ENCODE data around the gene PLTP. TPM values are rescaled to one million over a fixed set of nuclear protein-coding genes. Genes with fewer than 3 reads are reported as not detected.
"Not testable (repeated sequence)": the region's sequence is repeated elsewhere in the genome, so short reads cannot be mapped to it uniquely, and the experiment has no call there.

The PLTP gene
- total RNA-seq, 1 experiment from 2014 or later = 42.6 TPM

- no peaks in the 10 kb centered on the region for H3K27me3 ChIP-seq (replicated peaks; ENCODE audit: control insufficient read depth, insufficient read depth, low read length)
- no peaks in the 10 kb centered on the region for H3K9me3 ChIP-seq
- TSS peak; percentile 73 for BruUV-seq (replicated peaks)
- POLR2A ChIA-PET = interaction anchor here (0.6 to 2.6 kb wide), 17 partner anchors 8 to 129 kb away, joined by 3 to 53 read pairs (median 9); partner anchors contain the start of genes ACOT8, CTSA, NEURL2 and PLTP
- TF ChIP-seq CTCF (IDR thresholded peaks at IDR 0.05; ENCODE audit: insufficient read depth in 1 of 2, low read depth in 1 of 2, low read length in 1 of 2, severe bottlenecking in 1 of 2, unreplicated experiment in 1 of 2) = no peak
- Mint-ChIP-seq H3K27ac (ENCODE audit: unreplicated experiment) (peak overlapping the region; percentile 99), H3K9me3 (ENCODE audit: unreplicated experiment) (no peaks in the 10 kb centered on the region), H3K36me3 (ENCODE audit: insufficient read depth, unreplicated experiment) (peaks cover 65% of the 10 kb centered on the region), H3K4me3 (ENCODE audit: unreplicated experiment) (peak overlapping the region; percentile 100), H3K27me3 (ENCODE audit: insufficient read depth, unreplicated experiment) (no peaks in the 10 kb centered on the region), H3K4me1 (ENCODE audit: low read depth, unreplicated experiment) (peaks cover 13% of the 10 kb centered on the region)
- H3K4me3 ChIP-seq (ENCODE audit: low read depth, low read length) = peak overlapping the region; percentile 95
- intact Hi-C loops (cut with micrococcal nuclease; ENCODE audit: unreplicated experiment) = loop anchor here (2.0 kb wide), 1 partner anchor 21 kb away; the partner anchor contains the start of gene PLTP
- CTCF ChIA-PET = interaction anchor here (0.5 to 4.5 kb wide), 20 partner anchors 10 to 571 kb away, joined by 3 to 63 read pairs (median 4); partner anchors contain the start of genes CTSA, NEURL2, SYS1 and ZNF335
- H3K36me3 ChIP-seq (ENCODE audit: control insufficient read depth, insufficient read depth, low read length) = peaks cover 10% of the 10 kb centered on the region
- DNase-seq = peak in 1 of 2 experiments; percentile 78
- peaks cover 26% of the 10 kb centered on the region for H3K4me1 ChIP-seq
Measured at GRCh38 chr20:45934046-45934585, 22.2 kb upstream of the PLTP start.

GRCh38 chr20:45933266-45934045 is 21.5 kb upstream of the PLTP start:
- no peaks in the 10 kb centered on the region for H3K27me3 Mint-ChIP-seq (ENCODE audit: insufficient read depth, unreplicated experiment)
- Histone ChIP-seq H3K36me3 (ENCODE audit: control insufficient read depth, insufficient read depth, low read length) (peaks cover 9% of the 10 kb centered on the region), H3K27me3 (replicated peaks; ENCODE audit: control insufficient read depth, insufficient read depth, low read length) (no peaks in the 10 kb centered on the region), H3K9me3 (no peaks in the 10 kb centered on the region), H3K4me1 (peaks cover 26% of the 10 kb centered on the region), H3K4me3 (ENCODE audit: low read depth, low read length) (peak overlapping the region; percentile 95)
- no TSS peak for BruUV-seq (replicated peaks)
- ChIA-PET CTCF (interaction anchor here (0.5 to 4.5 kb wide), 16 partner anchors 9 to 527 kb away, joined by 3 to 63 read pairs (median 4); partner anchors contain the start of genes CTSA, NEURL2, WFDC10A and ZNF335), POLR2A (interaction anchor here (0.8 to 2.6 kb wide), 9 partner anchors 11 to 77 kb away, joined by 3 to 53 read pairs (median 9); partner anchors contain the start of genes CTSA, NEURL2 and ZSWIM1)
- H3K4me3 Mint-ChIP-seq (ENCODE audit: unreplicated experiment) = peak overlapping the region; percentile 100
- peak; percentile 93 to 95 for DNase-seq
- peaks cover 13% of the 10 kb centered on the region for H3K4me1 Mint-ChIP-seq (ENCODE audit: low read depth, unreplicated experiment)
- H3K27ac Mint-ChIP-seq (ENCODE audit: unreplicated experiment) = peak overlapping the region; percentile 99
- intact Hi-C loops (cut with micrococcal nuclease; ENCODE audit: unreplicated experiment) = loop anchor here (1.0 to 2.0 kb wide), 2 partner anchors 21 to 30 kb away; partner anchors contain the start of gene PLTP
- H3K36me3 Mint-ChIP-seq (ENCODE audit: insufficient read depth, unreplicated experiment) = peaks cover 58% of the 10 kb centered on the region
- TF ChIP-seq CTCF (IDR thresholded peaks at IDR 0.05; ENCODE audit: insufficient read depth in 1 of 2, low read depth in 1 of 2, low read length in 1 of 2, severe bottlenecking in 1 of 2, unreplicated experiment in 1 of 2) = peak; percentile 55 to 71
- H3K9me3 Mint-ChIP-seq (ENCODE audit: unreplicated experiment) = no peaks in the 10 kb centered on the region

GRCh38 chr20:45931680-45932079 is 19.7 kb upstream of the PLTP start:
- H3K4me1 ChIP-seq = peaks cover 41% of the 10 kb centered on the region
- CTCF ChIA-PET = interaction anchor here (0.6 to 4.5 kb wide), 2 partner anchors 35 to 41 kb away, joined by 9 to 49 read pairs; partner anchors contain the start of genes CTSA and NEURL2
- H3K4me3 ChIP-seq (ENCODE audit: low read depth, low read length); intact Hi-C loops (cut with micrococcal nuclease; ENCODE audit: unreplicated experiment); H3K27me3 Mint-ChIP-seq (ENCODE audit: insufficient read depth, unreplicated experiment); H3K9me3 Mint-ChIP-seq (ENCODE audit: unreplicated experiment); H3K27me3 ChIP-seq (replicated peaks; ENCODE audit: control insufficient read depth, insufficient read depth, low read length); BruUV-seq (replicated peaks); DNase-seq; H3K36me3 ChIP-seq (ENCODE audit: control insufficient read depth, insufficient read depth, low read length); H3K9me3 ChIP-seq: not testable (repeated sequence)
- H3K27ac Mint-ChIP-seq (ENCODE audit: unreplicated experiment) = peak overlapping the region; percentile 77
- H3K4me1 Mint-ChIP-seq (ENCODE audit: low read depth, unreplicated experiment) = peaks cover 21% of the 10 kb centered on the region
- POLR2A ChIA-PET = interaction anchor here (1.0 kb wide), 1 partner anchor 51 kb away, joined by 9 read pairs; the partner anchor contains the start of gene ZSWIM1
- peaks cover 40% of the 10 kb centered on the region for H3K36me3 Mint-ChIP-seq (ENCODE audit: insufficient read depth, unreplicated experiment)
- peak overlapping the region; percentile 100 for H3K4me3 Mint-ChIP-seq (ENCODE audit: unreplicated experiment)
